Smooth muscle cell (in vitro differentiated cells): Measurements from ENCODE around the gene DHRS7. TPM values are rescaled to one million over a fixed set of nuclear protein-coding genes. Genes with fewer than 3 reads are reported as not detected.

Source experiments
- DNase-seq: peaks from one replicate; lab custom pipeline; 2025; ENCODE audit not compliant: unreplicated experiment; lab: John Stamatoyannopoulos, UW
- H2AFZ ChIP-seq: fragments of 200-600 bp; sonication (generic); 2 replicates; pipeline ENCODE4 v1.6.0; 2016; ENCODE audit warnings: antibody characterized with exemption, low read depth, mild to moderate bottlenecking
- H3F3A ChIP-seq: fragments of 200-600 bp; sonication (generic); 2 replicates; pipeline ENCODE4 v1.6.0; 2017; ENCODE audit warnings: antibody characterized with exemption, low read depth
- H3K27ac ChIP-seq: fragments of 200-600 bp; sonication (generic); 2 replicates; pipeline ENCODE4 v1.5.1; 2016; ENCODE audit warnings: low read depth, mild to moderate bottlenecking
- H3K27me3 ChIP-seq: fragments of 200-600 bp; sonication (generic); 2 replicates; pipeline ENCODE4 v1.6.1; 2016; ENCODE audit warnings: low read depth, mild to moderate bottlenecking
- H3K36me3 ChIP-seq: fragments of 200-600 bp; sonication (generic); 2 replicates; pipeline ENCODE4 v1.5.1; 2016; ENCODE audit warnings: low read depth
- H3K4me1 ChIP-seq: fragments of 200-600 bp; sonication (generic); 2 replicates; pipeline ENCODE4 v1.5.1; 2016; ENCODE audit warnings: low read depth
- H3K4me2 ChIP-seq: fragments of 200-600 bp; sonication (generic); 2 replicates; pipeline ENCODE4 v1.6.0; 2016; ENCODE audit warnings: mild to moderate bottlenecking
- H3K4me3 ChIP-seq: fragments of 200-600 bp; sonication (generic); 2 replicates; pipeline ENCODE4 v1.5.1; 2016; ENCODE audit warnings: mild to moderate bottlenecking
- H3K79me2 ChIP-seq: fragments of 200-600 bp; sonication (generic); 2 replicates; pipeline ENCODE4 v1.6.0; 2016; ENCODE audit warnings: low read depth, mild to moderate bottlenecking
- H3K9ac ChIP-seq: fragments of 200-600 bp; sonication (generic); 2 replicates; pipeline ENCODE4 v1.6.0; 2016; ENCODE audit warnings: low read depth
- H3K9me3 ChIP-seq: fragments of 200-600 bp; sonication (generic); replicated peaks from 2 replicates; pipeline ENCODE4 v1.5.1; 2016; ENCODE audit warnings: low read depth
- H4K20me1 ChIP-seq: fragments of 200-600 bp; sonication (generic); 2 replicates; pipeline ENCODE4 v1.6.0; 2016; ENCODE audit warnings: low read depth
- CTCF ChIP-seq: fragments of 200-600 bp; sonication (generic); IDR thresholded peaks from 2 replicates; pipeline ENCODE4 v1.5.1; 2017; ENCODE audit warnings: borderline replicate concordance, mild to moderate bottlenecking, antibody characterized with exemption; ENCODE audit not compliant: insufficient read depth, poor library complexity, severe bottlenecking
- WGBS: methylation state at CpG from one replicate; pipeline ENCODE4 v1.1.7; 2016; ENCODE audit warnings: low lambda C conversion rate; 5-methylcytosine and 5-hydroxymethylcytosine counted together
- polyA plus RNA-seq: library from polyadenylated mRNA; unstranded; fragments of >200 nt; fragmentation: Nextera tagmentation; extraction: Ambion mirVana; gene quantifications from 2 replicates; pipeline ENCODE4 v1.2.1, GENCODE V29; 2016
- total RNA-seq: library from RNA; depleted of rRNA; stranded (reverse); fragments of >200 nt; gene quantifications from 2 replicates; pipeline ENCODE4 v1.2.3, GENCODE V29; 2014

The DHRS7 gene
- total and polyA plus RNA-seq, 2 experiments from 2014 or later = 74.8 to 88.6 TPM

DNA sequence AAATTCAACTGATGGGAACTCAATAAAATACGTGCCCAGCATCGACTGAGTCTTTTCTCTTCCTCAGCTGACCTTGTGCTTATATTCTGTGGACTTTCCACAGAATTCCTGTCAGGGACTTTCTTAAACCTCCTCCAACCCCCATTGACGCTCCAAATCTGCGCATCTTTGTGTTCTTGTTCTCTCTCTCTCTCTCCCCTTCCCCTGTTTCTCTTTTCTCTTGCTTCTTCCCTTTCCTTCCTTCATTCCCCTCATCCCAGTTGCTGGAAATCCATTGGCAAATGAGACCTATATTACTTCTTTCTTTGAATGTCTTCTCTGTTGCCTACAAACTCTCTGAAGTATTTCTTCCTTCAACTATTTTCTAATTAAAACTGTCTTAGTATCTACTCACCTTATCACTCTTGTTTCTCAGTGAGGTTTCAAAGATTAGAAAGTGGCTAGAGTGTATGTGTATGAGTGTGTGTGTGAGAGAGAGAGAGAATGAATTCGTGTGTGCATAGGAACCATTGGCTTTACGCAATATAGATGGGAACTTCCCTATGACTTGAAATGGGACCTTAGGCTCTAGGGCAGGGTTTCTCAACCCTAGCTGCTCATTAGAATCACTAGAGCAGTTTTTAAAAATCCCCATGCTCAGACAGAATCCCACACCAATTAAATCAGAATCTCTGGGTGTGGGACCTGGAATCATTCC lies 41.8 kb upstream of the DHRS7 start:
- Histone ChIP-seq H2AFZ (no peak overlapping the region), H4K20me1 (no peaks in the 10 kb centered on the region), H3K27ac (no peak overlapping the region), H3K79me2 (no peaks in the 10 kb centered on the region), H3K4me3 (no peak overlapping the region), H3K9me3 (no peaks in the 10 kb centered on the region), H3F3A (no peaks in the 10 kb centered on the region), H3K27me3 (no peaks in the 10 kb centered on the region), H3K36me3 (no peaks in the 10 kb centered on the region), H3K4me1 (no peaks in the 10 kb centered on the region), H3K9ac (no peak overlapping the region), H3K4me2 (no peak overlapping the region)
- 88% methylated on average over 6 of the region's 6 CpGs for WGBS
- no peak for DNase-seq
- TF ChIP-seq CTCF = no peak

DNA sequence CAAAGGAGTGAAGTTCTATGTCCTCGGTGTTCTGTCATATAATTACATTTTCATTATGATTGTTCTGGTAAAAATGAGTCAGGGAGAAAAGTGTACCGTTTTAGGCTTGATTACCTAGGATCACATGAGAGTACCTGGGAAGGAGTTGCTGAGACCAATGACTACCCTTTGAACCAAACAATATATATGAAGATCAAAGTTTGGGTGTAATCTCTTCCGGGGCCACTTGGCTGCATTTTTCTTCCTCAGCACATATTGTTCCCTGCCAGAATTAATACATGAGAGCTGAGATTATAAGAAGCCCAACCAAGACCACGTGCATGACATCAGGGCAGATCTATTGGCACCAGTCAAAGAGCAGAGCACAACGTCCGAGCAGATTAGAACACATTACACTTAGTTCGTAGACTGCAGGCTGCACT lies 41.1 kb upstream of the DHRS7 start:
- no peak for TF ChIP-seq CTCF
- no peaks in the 10 kb centered on the region for H3K79me2 ChIP-seq
- 87% methylated on average over 7 of the region's 7 CpGs for WGBS
- no peaks in the 10 kb centered on the region for H3K9me3 ChIP-seq
- no peak for DNase-seq
- H3K4me3 ChIP-seq = no peak overlapping the region
- H3K27me3 ChIP-seq = no peaks in the 10 kb centered on the region
- no peak overlapping the region for H3K4me2 ChIP-seq
- no peak overlapping the region for H3K27ac ChIP-seq
- H3K4me1 ChIP-seq = no peaks in the 10 kb centered on the region
- no peak overlapping the region for H3K9ac ChIP-seq
- no peaks in the 10 kb centered on the region for H4K20me1 ChIP-seq
- no peaks in the 10 kb centered on the region for H3K36me3 ChIP-seq
- no peak overlapping the region for H2AFZ ChIP-seq
- no peaks in the 10 kb centered on the region for H3F3A ChIP-seq

DNA sequence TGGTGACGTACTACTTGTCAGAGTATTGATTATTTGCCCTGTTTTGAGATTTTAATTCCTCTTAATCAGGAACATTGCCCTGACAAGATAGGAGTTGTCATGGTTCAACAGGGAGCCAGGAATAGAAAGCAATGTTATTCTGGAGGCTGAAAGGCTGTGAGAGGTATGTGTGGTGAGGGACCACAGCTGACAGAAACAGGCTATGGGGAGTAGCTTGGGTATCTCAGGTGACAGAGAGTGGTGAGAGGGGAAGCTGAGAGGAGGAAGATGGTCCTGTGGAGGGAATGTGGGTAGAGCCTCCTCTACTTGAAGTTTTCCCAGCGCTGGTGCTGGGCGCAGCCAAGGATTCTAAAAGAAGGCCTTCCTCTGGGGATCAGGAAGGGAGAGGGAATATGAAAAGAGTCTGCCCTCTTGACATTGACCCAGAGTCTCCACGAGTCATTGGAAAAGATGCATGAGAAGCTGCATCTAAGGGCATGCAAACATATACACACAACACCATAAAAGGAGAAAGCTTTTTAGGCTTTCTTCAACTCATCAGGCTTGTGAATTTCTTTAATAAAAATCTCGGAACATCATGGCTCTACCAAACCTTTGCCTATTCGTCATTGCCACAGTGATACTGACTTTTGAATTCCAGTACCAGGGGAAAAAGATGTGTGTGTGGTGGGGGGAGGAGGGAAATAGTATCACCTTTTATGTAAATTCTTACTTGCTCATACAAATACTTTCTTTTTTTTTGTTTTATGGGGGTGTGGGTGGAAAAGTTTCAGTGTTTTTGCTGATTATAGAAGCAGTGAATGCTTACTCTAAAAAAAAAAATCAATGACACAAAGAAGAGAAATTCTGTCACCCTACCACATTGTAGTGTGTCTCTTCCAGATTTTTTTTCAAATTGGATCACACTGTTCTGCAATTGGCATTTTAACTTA lies 39.9 kb upstream of the DHRS7 start:
- H3K36me3 ChIP-seq = no peaks in the 10 kb centered on the region
- H3K4me3 ChIP-seq = no peak overlapping the region
- 89% methylated on average over 5 of the region's 6 CpGs for WGBS
- H3K27me3 ChIP-seq = no peaks in the 10 kb centered on the region
- TF ChIP-seq CTCF = no peak
- H4K20me1 ChIP-seq = no peaks in the 10 kb centered on the region
- H2AFZ ChIP-seq = no peak overlapping the region
- DNase-seq = no peak
- H3K4me1 ChIP-seq = no peaks in the 10 kb centered on the region
- no peak overlapping the region for H3K4me2 ChIP-seq
- no peak overlapping the region for H3K9ac ChIP-seq
- no peaks in the 10 kb centered on the region for H3K79me2 ChIP-seq
- H3F3A ChIP-seq = no peaks in the 10 kb centered on the region
- H3K9me3 ChIP-seq = no peaks in the 10 kb centered on the region
- no peak overlapping the region for H3K27ac ChIP-seq
